OCI-LY7 (cell line): ENCODE data around the gene PHOSPHO2.

Source experiments
- CTCF ChIP-seq: fragments of 200-600 bp; sonication (generic); conservative IDR thresholded peaks from 2 replicates; pipeline ENCODE4 v1.5.1; 2014; ENCODE audit warnings: mild to moderate bottlenecking, antibody characterized with exemption, low read length, moderate library complexity, mixed read lengths
- EZH2phosphoT487 ChIP-seq: fragments of 200-600 bp; sonication (generic); IDR thresholded peaks from 2 replicates; pipeline ENCODE4 v1.6.1; 2018; ENCODE audit warnings: low read depth, borderline replicate concordance, mild to moderate bottlenecking, mixed run types, antibody characterized with exemption, low read length, moderate library complexity, mixed read lengths

- no peak for TF ChIP-seq CTCF
- no peak for TF ChIP-seq EZH2phosphoT487
Observed at GRCh38 chr2:169736902-169737301, 42.6 kb downstream of the PHOSPHO2 start.
